ENCODE results near the gene NFYC. TPM values are rescaled to one million over a fixed set of nuclear protein-coding genes. Genes with fewer than 3 reads are reported as not detected.

Gene NFYC
- polyA plus RNA-seq, 1 of the 3 experiments (the other 2 are of a cell fraction), result 72.4 TPM

DNA sequence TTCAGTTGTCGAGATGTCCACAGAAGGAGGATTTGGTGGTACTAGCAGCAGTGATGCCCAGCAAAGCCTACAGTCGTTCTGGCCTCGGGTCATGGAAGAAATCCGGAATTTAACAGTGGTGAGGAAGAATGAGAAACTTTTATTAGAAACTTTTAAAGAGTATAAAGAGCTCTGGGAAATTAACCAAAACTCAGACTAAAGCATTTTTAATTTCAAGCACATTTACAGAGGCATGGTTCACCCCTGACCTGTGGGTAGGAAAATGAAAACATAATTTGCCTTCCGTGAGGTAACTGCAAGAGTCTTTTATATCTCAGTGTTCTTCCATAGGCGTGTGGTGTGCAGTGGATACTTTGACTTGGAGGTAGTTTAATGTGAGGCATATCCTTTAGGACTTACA, 47.3 kb downstream of the NFYC start (continued):
- TF ChIP-seq GABPA (IDR thresholded peaks at IDR 0.05; ENCODE audit: low read depth) (no peak), ELF1 (IDR thresholded peaks at IDR 0.05) (no peak), USF1 (IDR thresholded peaks at IDR 0.05; ENCODE audit: borderline replicate concordance, low read depth) (no peak)

GRCh38 chr1:40739455-40740008, 48.0 kb downstream of the NFYC start:
- DNase-seq, result no peak
- no peak overlapping the region for H3K9ac ChIP-seq

More at GRCh38 chr1:40739455-40740008, 48.0 kb downstream of the NFYC start:
- H3K27ac ChIP-seq (ENCODE audit: low read depth in 2 of 2, low read length in 1 of 2), result no peak overlapping the region
- no peaks in the 10 kb centered on the region for H3K9me3 ChIP-seq
- H3K9me2 ChIP-seq, result no peaks in the 10 kb centered on the region
- 78% methylated on average over 3 of the region's 3 CpGs for WGBS (ENCODE audit: low lambda C conversion rate)
- TF ChIP-seq, protein P1, sequence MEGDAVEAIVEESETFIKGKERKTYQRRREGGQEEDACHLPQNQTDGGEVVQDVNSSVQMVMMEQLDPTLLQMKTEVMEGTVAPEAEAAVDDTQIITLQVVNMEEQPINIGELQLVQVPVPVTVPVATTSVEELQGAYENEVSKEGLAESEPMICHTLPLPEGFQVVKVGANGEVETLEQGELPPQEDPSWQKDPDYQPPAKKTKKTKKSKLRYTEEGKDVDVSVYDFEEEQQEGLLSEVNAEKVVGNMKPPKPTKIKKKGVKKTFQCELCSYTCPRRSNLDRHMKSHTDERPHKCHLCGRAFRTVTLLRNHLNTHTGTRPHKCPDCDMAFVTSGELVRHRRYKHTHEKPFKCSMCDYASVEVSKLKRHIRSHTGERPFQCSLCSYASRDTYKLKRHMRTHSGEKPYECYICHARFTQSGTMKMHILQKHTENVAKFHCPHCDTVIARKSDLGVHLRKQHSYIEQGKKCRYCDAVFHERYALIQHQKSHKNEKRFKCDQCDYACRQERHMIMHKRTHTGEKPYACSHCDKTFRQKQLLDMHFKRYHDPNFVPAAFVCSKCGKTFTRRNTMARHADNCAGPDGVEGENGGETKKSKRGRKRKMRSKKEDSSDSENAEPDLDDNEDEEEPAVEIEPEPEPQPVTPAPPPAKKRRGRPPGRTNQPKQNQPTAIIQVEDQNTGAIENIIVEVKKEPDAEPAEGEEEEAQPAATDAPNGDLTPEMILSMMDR (IDR thresholded peaks at IDR 0.05), result no peak
- no peak for TF ChIP-seq TEAD4 (IDR thresholded peaks at IDR 0.05; ENCODE audit: borderline replicate concordance, insufficient read depth)
- no peak for TF ChIP-seq PBX3 (IDR thresholded peaks at IDR 0.05)
- TF ChIP-seq MEF2A (IDR thresholded peaks at IDR 0.05; ENCODE audit: borderline replicate concordance, low read depth), result no peak
- TF ChIP-seq, protein P2, sequence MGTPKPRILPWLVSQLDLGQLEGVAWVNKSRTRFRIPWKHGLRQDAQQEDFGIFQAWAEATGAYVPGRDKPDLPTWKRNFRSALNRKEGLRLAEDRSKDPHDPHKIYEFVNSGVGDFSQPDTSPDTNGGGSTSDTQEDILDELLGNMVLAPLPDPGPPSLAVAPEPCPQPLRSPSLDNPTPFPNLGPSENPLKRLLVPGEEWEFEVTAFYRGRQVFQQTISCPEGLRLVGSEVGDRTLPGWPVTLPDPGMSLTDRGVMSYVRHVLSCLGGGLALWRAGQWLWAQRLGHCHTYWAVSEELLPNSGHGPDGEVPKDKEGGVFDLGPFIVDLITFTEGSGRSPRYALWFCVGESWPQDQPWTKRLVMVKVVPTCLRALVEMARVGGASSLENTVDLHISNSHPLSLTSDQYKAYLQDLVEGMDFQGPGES (IDR thresholded peaks at IDR 0.05; ENCODE audit: low read depth, low read length), result no peak
- no peak for TF ChIP-seq GABPA (IDR thresholded peaks at IDR 0.05; ENCODE audit: low read depth)
- TF ChIP-seq, protein P3, sequence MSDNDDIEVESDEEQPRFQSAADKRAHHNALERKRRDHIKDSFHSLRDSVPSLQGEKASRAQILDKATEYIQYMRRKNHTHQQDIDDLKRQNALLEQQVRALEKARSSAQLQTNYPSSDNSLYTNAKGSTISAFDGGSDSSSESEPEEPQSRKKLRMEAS (IDR thresholded peaks at IDR 0.05; ENCODE audit: low read depth), result no peak
- TF ChIP-seq TAF1 (IDR thresholded peaks at IDR 0.05; ENCODE audit: borderline replicate concordance, low read depth, low read length), result no peak
- TF ChIP-seq RXRA (IDR thresholded peaks at IDR 0.05; ENCODE audit: borderline replicate concordance, low read depth), result no peak
- no peak for TF ChIP-seq ZBTB33 (IDR thresholded peaks at IDR 0.05; ENCODE audit: borderline replicate concordance, low read depth)
- TF ChIP-seq, protein P4, sequence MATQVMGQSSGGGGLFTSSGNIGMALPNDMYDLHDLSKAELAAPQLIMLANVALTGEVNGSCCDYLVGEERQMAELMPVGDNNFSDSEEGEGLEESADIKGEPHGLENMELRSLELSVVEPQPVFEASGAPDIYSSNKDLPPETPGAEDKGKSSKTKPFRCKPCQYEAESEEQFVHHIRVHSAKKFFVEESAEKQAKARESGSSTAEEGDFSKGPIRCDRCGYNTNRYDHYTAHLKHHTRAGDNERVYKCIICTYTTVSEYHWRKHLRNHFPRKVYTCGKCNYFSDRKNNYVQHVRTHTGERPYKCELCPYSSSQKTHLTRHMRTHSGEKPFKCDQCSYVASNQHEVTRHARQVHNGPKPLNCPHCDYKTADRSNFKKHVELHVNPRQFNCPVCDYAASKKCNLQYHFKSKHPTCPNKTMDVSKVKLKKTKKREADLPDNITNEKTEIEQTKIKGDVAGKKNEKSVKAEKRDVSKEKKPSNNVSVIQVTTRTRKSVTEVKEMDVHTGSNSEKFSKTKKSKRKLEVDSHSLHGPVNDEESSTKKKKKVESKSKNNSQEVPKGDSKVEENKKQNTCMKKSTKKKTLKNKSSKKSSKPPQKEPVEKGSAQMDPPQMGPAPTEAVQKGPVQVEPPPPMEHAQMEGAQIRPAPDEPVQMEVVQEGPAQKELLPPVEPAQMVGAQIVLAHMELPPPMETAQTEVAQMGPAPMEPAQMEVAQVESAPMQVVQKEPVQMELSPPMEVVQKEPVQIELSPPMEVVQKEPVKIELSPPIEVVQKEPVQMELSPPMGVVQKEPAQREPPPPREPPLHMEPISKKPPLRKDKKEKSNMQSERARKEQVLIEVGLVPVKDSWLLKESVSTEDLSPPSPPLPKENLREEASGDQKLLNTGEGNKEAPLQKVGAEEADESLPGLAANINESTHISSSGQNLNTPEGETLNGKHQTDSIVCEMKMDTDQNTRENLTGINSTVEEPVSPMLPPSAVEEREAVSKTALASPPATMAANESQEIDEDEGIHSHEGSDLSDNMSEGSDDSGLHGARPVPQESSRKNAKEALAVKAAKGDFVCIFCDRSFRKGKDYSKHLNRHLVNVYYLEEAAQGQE (IDR thresholded peaks at IDR 0.05; ENCODE audit: low read depth, low read length), result no peak
- no peaks in the 10 kb centered on the region for H3K27me3 ChIP-seq (ENCODE audit: insufficient read depth)
- 0 out of 4 replicates have a peak, but pooled peaks cover 0 to 2% of the 10 kb centered on the region in 2 experiments for H3K4me1 ChIP-seq (ENCODE audit: control insufficient read depth in 1 of 2, insufficient read depth in 2 of 2, low read depth in 1 of 2, low read length in 1 of 2)
- ChIA-PET CTCF (interaction anchor here (1.8 kb wide), 1 partner anchor 10 kb away, joined by 7 read pairs; no protein-coding TSS in a partner anchor), POLR2A (no interaction called here)
- H3K4me3 ChIP-seq (ENCODE audit: low read depth in 2 of 2, low read length in 1 of 2), result no peak overlapping the region
- H4K20me1 ChIP-seq (ENCODE audit: insufficient read depth), result no peaks in the 10 kb centered on the region
- no peak overlapping the region for H2AFZ ChIP-seq (ENCODE audit: low read depth)
- peaks cover 42 to 45% of the 10 kb centered on the region in 2 experiments for H3K36me3 ChIP-seq (replicated peaks in 1 of 2; ENCODE audit: control insufficient read depth in 1 of 2, insufficient read depth in 2 of 2, low read length in 1 of 2)
- no peak overlapping the region for H3K4me2 ChIP-seq
- H3K79me2 ChIP-seq (ENCODE audit: insufficient read depth), result peaks cover 81% of the 10 kb centered on the region
- peaks cover 5% of the 10 kb centered on the region for H3F3A ChIP-seq (replicated peaks; ENCODE audit: insufficient read depth)

Measured in SK-N-SH (cell line).